ENCODE measurements around the gene TAP2.

- TF ChIP-seq CTCF (IDR thresholded peaks at IDR 0.05; ENCODE audit: low read depth, low read length) (no peak), EZH2phosphoT487 (IDR thresholded peaks at IDR 0.05; ENCODE audit: low read depth) (no peak)
Observed at GRCh38 chr6:32799740-32800139, 38.8 kb downstream of the TAP2 start.
